Rectal smooth muscle tissue (tissue), 1 donor: Measurements from ENCODE around the gene UNCX.
"Not testable (repeated sequence)": the region's sequence is repeated elsewhere in the genome, so short reads cannot be mapped to it uniquely, and the experiment has no call there.

ENCODE experiments used
- H3K27ac ChIP-seq: one replicate; pipeline ENCODE4 v1.7.0; 2013; ENCODE audit warnings: low read depth, low read length, inconsistent platforms
- H3K27me3 ChIP-seq: one replicate; pipeline ENCODE4 v1.7.0; 2013; ENCODE audit warnings: low read length; ENCODE audit not compliant: control insufficient read depth, insufficient read depth
- H3K36me3 ChIP-seq: one replicate; pipeline ENCODE4 v1.7.0; 2013; ENCODE audit warnings: low read length; ENCODE audit not compliant: control insufficient read depth, insufficient read depth
- H3K4me1 ChIP-seq: one replicate; pipeline ENCODE4 v1.7.0; 2013; ENCODE audit warnings: low read length; ENCODE audit not compliant: control insufficient read depth, insufficient read depth
- H3K4me3 ChIP-seq: one replicate; pipeline ENCODE4 v1.7.0; 2013; ENCODE audit warnings: low read length
- H3K9ac ChIP-seq: one replicate; pipeline ENCODE4 v1.7.0; 2013; ENCODE audit warnings: low read length

Gene UNCX

GRCh38 chr7:1253681-1254181 is 21.1 kb downstream of the UNCX start:
- Histone ChIP-seq H3K4me1 (no peaks in the 10 kb centered on the region), H3K27me3 (peaks cover 35% of the 10 kb centered on the region), H3K4me3 (no peak overlapping the region), H3K9ac (no peak overlapping the region), H3K36me3 (no peaks in the 10 kb centered on the region), H3K27ac (no peak overlapping the region)

- no peaks in the 10 kb centered on the region for H3K4me1 ChIP-seq
- peaks cover 32% of the 10 kb centered on the region for H3K27me3 ChIP-seq
- H3K36me3 ChIP-seq, result no peaks in the 10 kb centered on the region
- H3K4me3 ChIP-seq, result no peak overlapping the region
- H3K27ac ChIP-seq, result no peak overlapping the region
- no peak overlapping the region for H3K9ac ChIP-seq
These were observed 21.8 kb downstream of the UNCX start for GRCh38 chr7:1254281-1255079.

GRCh38 chr7:1255080-1255816 is 22.6 kb downstream of the UNCX start:
- no peak overlapping the region for H3K9ac ChIP-seq
- H3K36me3 ChIP-seq, result no peaks in the 10 kb centered on the region
- H3K27ac ChIP-seq, result no peak overlapping the region
- H3K27me3 ChIP-seq, result peaks cover 25% of the 10 kb centered on the region
- no peaks in the 10 kb centered on the region for H3K4me1 ChIP-seq
- H3K4me3 ChIP-seq, result no peak overlapping the region

DNA sequence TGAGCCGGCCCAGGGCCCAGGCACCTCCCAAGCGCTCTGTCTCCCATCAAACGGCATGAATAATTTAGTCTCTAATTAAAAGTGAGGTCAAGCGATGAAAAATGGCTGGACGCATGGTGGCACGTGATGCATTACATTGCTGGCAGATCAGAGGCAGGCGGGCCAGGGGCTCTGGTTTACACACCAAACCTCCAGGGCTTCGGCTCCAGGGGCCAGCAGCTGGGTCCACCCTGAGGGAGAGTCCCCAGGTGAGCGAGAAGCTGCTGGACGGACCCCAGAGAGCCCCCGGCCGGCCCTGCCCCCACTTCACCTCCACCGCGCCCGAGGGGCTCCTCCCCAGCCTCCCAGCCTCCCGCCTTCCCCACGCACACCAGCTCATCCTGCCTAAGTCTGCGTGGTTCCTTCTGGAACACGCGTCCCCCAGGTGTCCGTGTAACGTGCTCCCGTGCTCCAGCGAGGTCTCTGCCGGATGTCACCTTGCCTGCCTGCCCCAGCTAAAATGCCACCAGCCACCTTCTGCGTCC is 23.2 kb downstream of the UNCX start:
- Histone ChIP-seq H3K36me3 (no peaks in the 10 kb centered on the region), H3K27me3 (peaks cover 27% of the 10 kb centered on the region), H3K27ac (no peak overlapping the region), H3K4me1 (no peaks in the 10 kb centered on the region), H3K4me3 (no peak overlapping the region), H3K9ac (no peak overlapping the region)

DNA sequence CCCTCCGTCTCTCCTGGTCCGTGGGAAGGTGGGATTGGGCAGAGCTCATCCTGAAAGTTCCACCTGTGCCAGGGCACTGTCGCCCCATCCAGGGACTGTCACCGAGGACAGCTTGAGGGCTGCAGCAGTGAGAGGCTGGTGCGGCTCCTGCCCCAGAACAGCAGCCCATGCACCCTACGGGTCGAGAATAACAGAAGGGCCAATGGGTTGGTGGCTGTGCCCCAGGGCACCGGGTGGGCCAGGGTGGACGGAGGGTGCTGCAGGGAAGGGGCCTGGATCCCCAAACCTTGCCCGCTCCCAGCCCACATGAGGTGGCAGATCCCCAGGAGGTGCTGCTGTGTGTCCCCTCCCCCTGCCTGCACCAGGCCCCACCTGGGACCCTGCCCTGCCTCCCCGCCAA is 23.9 kb downstream of the UNCX start:
- Histone ChIP-seq H3K4me1 (no peaks in the 10 kb centered on the region), H3K27ac (no peak overlapping the region), H3K36me3 (no peaks in the 10 kb centered on the region), H3K27me3 (peaks cover 27% of the 10 kb centered on the region), H3K9ac (no peak overlapping the region), H3K4me3 (no peak overlapping the region)

- no peaks in the 10 kb centered on the region for H3K36me3 ChIP-seq
- no peaks in the 10 kb centered on the region for H3K4me1 ChIP-seq
- H3K9ac ChIP-seq, result no peak overlapping the region
- peaks cover 27% of the 10 kb centered on the region for H3K27me3 ChIP-seq
- no peak overlapping the region for H3K4me3 ChIP-seq
- no peak overlapping the region for H3K27ac ChIP-seq
These were observed 24.5 kb downstream of the UNCX start for GRCh38 chr7:1257221-1257620.

DNA sequence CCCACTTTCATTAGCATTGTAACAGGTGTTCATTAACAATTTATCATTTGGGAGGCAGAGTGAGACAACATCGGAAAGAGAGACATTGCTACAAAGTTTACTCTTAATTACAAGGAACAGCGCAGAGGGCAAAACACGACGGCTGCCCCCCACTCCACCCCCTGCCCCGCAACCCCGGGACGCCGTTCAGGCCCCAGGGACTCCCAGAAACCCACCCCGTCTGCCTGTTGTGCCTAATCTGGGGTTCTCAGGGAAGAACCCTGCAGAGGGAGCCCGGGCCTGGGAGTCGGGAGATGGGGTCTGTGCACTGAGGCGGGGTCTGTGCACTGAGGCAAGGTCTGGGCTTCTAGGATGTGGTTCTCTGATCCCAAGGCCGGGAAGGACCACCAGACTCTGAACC is 25.2 kb downstream of the UNCX start:
- Histone ChIP-seq H3K36me3 (no peaks in the 10 kb centered on the region), H3K4me1 (no peaks in the 10 kb centered on the region), H3K9ac (no peak overlapping the region), H3K27ac (no peak overlapping the region), H3K27me3 (peaks cover 22% of the 10 kb centered on the region), H3K4me3 (no peak overlapping the region)

DNA sequence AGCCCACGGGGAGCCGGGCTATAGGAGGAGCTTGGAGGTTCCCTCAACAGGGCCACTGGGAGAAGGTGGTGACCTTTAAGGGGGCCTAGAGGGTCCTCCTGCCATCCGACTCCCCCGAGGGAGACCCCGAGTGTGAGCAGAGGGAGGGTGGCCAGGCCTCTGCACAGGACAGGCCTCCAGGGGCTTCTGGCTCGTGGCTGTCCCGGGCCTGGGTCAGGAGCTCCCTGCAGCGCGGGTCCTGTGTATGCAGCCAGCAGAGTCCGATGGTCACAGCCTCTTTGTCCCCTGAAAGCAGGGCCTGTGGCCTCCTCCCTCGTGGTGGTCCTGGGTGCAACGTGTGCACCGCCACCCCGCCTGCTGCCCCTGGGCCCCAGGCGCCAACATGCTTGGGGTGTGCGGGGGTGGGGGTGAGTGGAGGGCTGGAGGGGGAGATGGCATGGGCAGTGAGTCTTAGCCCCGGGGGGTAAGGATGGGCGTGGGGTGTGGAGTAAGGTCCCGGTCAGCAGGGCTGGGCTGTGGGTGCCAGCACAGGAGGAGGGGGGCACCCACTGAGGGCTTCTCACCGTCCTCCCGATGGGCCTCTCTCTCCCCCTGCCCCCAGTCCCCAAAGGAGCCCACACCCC is 27.1 kb downstream of the UNCX start:
- Histone ChIP-seq H3K27me3 (peaks cover 16% of the 10 kb centered on the region), H3K4me1 (no peaks in the 10 kb centered on the region), H3K4me3 (no peak overlapping the region), H3K36me3 (no peaks in the 10 kb centered on the region), H3K9ac (no peak overlapping the region), H3K27ac (no peak overlapping the region)

DNA sequence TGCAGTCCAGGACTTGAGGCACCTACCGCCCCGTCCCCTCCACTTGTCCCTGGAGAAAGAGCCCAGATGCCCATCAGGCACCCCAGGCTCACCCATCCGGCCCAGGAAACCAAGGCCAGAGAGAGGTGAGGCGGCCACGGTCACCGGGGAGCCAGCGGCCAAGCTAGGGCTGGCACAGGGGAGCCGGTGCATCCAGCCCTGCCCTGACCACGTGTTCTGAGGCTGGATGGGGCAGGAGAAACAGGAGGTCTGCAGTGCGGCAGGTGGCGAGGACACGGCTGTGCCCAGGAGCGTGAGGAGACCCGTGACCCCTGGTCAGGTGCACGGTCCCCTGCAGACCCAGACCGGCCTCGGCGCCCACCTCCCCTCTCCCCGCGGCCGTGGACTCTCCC is 27.6 kb downstream of the UNCX start:
- Histone ChIP-seq H3K9ac (no peak overlapping the region), H3K36me3 (no peaks in the 10 kb centered on the region), H3K4me1 (no peaks in the 10 kb centered on the region), H3K27ac (no peak overlapping the region), H3K27me3 (peaks cover 15% of the 10 kb centered on the region), H3K4me3 (no peak overlapping the region)

DNA sequence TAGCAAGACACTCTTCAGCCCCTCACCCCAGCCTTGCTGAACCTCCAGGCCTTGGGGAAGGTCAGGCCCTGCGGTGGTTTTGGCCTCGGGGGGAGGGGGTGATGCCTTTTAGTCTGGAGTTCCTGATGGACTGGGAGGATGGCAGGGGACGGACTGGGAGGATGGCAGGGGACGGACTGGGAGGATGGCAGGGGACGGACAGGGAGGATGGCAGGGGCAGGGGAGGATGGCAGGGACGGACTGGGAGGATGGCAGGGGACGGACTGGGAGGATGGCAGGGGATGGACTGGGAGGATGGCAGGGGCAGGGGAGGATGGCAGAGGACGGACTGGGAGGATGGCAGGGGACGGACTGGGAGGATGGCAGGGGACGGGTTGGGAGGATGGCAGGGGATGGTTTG is 28.4 kb downstream of the UNCX start:
- H3K9ac ChIP-seq, H3K27ac ChIP-seq, H3K36me3 ChIP-seq, H3K4me3 ChIP-seq, H3K4me1 ChIP-seq: not testable (repeated sequence)
- peaks cover 14% of the 10 kb centered on the region for H3K27me3 ChIP-seq

DNA sequence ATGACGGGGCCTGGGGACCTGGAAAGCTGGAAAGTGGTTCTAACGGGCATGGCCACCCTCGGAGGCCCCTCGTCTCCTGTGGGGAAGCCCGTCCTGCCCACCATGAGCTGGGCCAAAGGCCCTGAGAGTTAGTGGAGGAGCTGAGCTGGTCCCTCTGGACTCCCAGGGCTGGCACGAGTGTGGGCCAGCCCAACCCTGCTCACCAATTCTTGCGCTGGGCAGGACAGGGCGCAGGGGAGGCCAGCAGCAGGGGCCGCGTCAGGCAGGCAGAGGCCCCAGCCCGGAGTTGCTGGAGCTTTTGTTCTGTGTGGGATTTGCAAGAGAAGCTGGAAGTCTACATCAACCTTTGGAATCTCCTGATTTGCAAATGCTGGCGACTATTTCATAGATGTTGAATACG is 29.8 kb downstream of the UNCX start:
- H3K27ac ChIP-seq, result no peak overlapping the region
- H3K4me3 ChIP-seq, result no peak overlapping the region
- H3K9ac ChIP-seq, result no peak overlapping the region
- peaks cover 12% of the 10 kb centered on the region for H3K27me3 ChIP-seq
- no peaks in the 10 kb centered on the region for H3K36me3 ChIP-seq
- H3K4me1 ChIP-seq, result no peaks in the 10 kb centered on the region

DNA sequence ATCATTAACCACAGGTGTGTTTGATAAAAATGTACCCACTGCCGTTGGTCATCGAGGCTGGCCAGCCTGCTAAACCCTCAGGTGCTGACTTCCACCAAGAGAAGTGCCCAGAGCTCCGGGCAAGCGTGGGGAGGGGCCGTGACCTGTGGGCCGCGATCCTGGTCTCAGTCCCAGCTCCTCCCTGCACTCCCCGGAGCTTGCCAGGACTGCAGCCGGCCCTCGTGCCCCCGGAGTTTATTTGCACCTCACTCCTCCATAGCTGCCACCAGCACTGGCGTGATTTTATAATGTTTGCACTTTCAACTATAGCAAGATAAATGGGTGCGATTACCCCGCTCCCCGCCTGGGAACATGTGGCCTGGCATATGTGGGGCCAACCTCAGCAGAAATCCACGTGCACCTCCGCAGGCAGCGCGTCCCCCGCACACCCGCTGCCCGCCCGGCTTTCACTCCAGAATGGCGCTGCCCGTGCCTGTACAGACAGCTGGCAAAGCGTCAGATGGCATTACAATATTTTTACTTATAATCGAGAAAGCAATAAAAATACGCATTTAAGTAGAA is 30.8 kb downstream of the UNCX start:
- no peaks in the 10 kb centered on the region for H3K36me3 ChIP-seq
- H3K9ac ChIP-seq, result no peak overlapping the region
- H3K27me3 ChIP-seq, result peaks cover 12% of the 10 kb centered on the region
- H3K27ac ChIP-seq, result no peak overlapping the region
- no peak overlapping the region for H3K4me3 ChIP-seq
- no peaks in the 10 kb centered on the region for H3K4me1 ChIP-seq
